Adipose tissue (tissue), 3 donors: ENCODE results near the gene ERC1. TPM values are rescaled to one million over a fixed set of nuclear protein-coding genes. Genes with fewer than 3 reads are reported as not detected.
"Not testable (repeated sequence)": the region's sequence is repeated elsewhere in the genome, so short reads cannot be mapped to it uniquely, and the experiment has no call there.

Experiments
- H3K27ac ChIP-seq: one replicate; pipeline ENCODE4 v1.5.1; 2013; ENCODE audit warnings: low read depth, low read length
- WGBS, 3 donors: extraction: QIAGEN DNeasy Blood & Tissue Kit; methylation state at CpG; one replicate each; pipeline ENCODE4 v1.1.7; 2013; 5-methylcytosine and 5-hydroxymethylcytosine counted together
- polyA plus RNA-seq, 3 donors: library from polyadenylated mRNA; stranded (reverse); fragments of 200-250 nt; gene quantifications; one replicate each; pipeline ENCODE4 v1.2.3, GENCODE V29; 2013
- donor health status: healthy with polysubstance abuse.
- donor health status: Bipolar disorder and iron deficiency.
- donor health status: healthy.

Gene ERC1
- polyA plus RNA-seq, 3 donors: 4.0 to 16.4 (median 12.8) TPM

- WGBS, 3 donors: 89 to 100% (median 95%) methylated on average over 2 to 3 of the region's 4 CpGs
- H3K27ac ChIP-seq: not testable (repeated sequence)
These were observed 155.7 kb downstream of the ERC1 start for GRCh38 chr12:1146758-1147157.

DNA sequence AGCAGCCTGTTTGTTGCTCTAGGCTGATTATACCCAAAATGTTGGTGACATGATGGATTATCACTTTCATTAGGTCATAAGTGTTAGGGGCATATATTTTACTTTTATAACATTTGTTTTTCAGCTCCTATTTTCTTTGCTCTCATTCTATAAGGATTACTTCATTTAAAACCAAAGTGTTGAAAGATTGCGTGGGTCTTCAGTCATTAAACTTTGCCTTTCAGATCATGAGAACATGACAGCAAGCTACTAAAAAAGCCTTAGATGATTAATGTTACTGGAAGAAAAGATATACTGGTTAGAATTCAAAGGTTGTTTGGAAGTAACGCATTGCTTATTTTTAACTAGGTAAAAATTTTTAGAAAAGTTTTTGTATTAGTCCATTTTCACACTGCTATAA, 156.8 kb downstream of the ERC1 start:
- no peak overlapping the region for H3K27ac ChIP-seq
- 92 to 95% (median 93%) methylated on average over 2 of the region's 2 CpGs for WGBS, 3 donors

GRCh38 chr12:1157046-1157445, 166.0 kb downstream of the ERC1 start:
- H3K27ac ChIP-seq: no peak overlapping the region
- 43 to 93% (median 90%) methylated on average over 3 of the region's 3 CpGs for WGBS, 3 donors

GRCh38 chr12:1161197-1161596, 170.2 kb downstream of the ERC1 start:
- H3K27ac ChIP-seq: no peak overlapping the region
- 73 to 95% (median 77%) methylated on average over 9 of the region's 9 CpGs for WGBS, 3 donors

DNA sequence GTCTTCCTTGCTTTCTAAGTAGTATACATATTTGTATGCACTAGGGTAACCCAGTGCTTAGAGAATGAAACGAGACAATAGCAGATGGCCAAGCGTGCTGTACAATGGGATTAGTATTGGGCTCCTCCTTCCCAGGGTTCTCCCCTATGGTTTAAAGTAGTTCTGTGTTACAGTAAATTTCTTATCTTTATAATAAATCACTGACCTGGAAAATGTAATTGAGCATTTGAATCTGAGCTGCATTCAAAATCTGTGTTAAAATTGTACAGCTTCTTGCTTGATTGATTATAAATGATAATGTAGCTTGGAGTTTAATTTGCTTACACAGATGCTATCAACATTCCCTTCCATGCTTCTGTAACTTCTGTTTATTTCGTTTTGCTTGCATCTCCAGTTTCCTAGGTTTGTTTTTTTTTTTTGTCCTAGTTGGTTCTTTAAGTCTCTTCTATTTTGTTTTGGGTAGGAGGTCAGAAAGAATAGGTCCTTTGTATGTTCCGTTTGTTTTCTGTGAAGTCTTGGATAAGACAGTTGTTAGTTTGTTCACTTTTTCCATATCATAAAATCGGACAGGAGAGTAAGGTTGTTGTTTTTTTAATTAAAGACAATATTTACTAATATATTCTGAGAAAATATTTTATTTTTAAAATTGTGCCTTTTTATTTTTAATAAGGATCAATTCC, 171.2 kb downstream of the ERC1 start:
- H3K27ac ChIP-seq: no peak overlapping the region

GRCh38 chr12:1167784-1168183, 176.8 kb downstream of the ERC1 start:
- 92 to 93% (median 93%) methylated on average over 12 of the region's 12 CpGs for WGBS, 3 donors
- H3K27ac ChIP-seq: no peak overlapping the region

More for the DNA sequence above, 171.2 kb downstream of the ERC1 start:
- 51 to 82% (median 75%) methylated on average over 5 of the region's 5 CpGs for WGBS, 3 donors

- no peak overlapping the region for H3K27ac ChIP-seq
- 92 to 97% (median 97%) methylated on average over 3 of the region's 3 CpGs for WGBS, 3 donors
These were observed 179.4 kb downstream of the ERC1 start for GRCh38 chr12:1170411-1170810.

DNA sequence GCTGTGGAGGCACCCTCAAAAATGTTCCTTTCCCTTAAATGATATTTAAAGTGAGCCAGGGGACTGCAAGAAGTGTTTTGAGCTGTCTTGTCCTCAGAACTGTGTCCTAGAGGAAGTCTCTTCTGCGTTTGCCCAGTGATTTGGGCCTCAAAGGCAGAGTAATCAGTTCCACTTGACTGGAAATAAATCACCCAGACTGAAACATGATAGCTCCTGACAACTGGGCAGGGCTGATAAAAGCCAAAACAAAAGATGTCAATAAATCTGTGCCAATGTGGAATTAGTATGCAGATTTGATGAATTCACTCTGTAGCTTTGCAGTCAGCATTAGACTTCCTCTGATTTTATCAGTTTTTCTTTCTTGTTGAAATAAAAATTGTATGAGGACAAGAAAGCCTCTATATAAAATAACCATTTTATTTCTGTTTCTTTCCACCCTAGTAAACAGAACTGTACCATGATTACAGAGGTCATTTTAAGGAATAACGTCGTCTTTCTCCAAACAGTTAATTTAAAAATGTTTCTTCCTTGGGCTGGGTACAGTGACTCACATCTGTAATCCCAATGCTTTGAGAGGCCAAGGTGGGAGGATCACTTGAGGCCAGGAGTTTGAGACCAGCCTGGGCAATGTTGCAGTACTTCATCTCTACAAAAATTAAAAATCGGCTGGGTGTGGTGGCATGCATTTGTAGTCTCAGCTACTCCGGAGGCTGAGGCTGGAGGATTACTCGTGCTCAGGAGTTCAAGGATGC, 180.8 kb downstream of the ERC1 start:
- no peak overlapping the region for H3K27ac ChIP-seq
- 80 to 85% (median 84%) methylated on average over 6 of the region's 6 CpGs for WGBS, 3 donors

DNA sequence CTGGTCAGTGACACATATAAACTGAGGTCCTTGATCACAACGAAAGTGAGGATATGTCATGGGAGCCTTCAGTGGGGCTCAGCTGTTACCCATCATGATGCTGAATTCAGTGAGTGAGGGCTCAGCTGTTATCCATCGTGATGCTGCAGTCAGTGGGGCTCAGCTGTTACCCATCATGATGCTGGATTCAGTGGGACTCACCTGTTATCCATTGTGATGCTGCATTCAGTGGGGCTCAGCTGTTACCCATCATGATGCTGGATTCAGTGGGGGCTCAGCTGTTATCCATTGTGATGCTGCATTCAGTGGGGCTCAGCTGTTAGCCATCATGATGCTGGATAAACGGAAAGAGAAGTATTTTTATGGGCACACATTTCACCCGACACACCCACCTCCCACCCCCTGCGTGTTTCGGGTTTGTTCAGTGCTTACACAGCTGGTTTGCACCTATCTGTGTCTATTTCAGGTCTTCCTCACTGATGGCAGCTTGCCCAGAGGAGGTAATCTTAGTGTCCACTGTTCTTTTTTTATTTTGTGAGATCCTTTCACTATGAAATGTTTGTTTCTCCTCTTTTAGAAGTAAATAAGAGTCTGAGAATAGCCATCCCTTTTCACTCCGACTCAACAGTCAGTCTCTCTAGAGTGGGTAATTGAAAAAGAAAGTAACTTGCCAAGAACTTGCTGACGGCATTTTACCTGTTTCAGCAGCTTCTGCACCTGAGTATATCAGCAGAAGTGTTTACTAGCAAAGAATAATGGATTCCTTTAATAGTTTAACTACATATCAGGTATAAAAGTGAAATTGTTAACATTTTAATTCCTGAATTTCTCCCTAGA, 183.0 kb downstream of the ERC1 start:
- 72 to 87% (median 86%) methylated on average over 8 of the region's 8 CpGs for WGBS, 3 donors
- H3K27ac ChIP-seq: no peak overlapping the region

- WGBS, 3 donors: 61 to 90% (median 76%) methylated on average over 2 of the region's 2 CpGs
- no peak overlapping the region for H3K27ac ChIP-seq
These were observed 183.6 kb downstream of the ERC1 start for GRCh38 chr12:1174659-1175058.

DNA sequence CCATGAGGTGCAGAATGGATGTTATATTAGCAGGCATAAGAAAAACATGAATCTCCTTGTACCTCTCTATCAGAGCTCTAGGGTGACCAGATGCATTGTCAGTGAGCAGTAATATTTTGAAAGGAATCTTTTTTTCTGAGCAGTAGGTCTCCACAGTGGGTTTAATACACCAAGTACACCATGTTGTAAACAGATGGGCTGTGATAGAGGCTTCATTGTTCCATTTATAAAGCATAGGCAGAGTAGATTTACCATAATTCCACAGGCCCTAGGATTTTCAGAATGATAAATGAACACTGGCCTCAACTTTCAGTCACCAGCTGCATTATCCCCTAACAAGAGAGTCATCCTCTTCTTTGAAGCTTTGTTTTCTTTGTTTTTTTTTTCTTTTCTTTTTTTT, 185.2 kb downstream of the ERC1 start:
- no peak overlapping the region for H3K27ac ChIP-seq

- 97 to 98% (median 97%) methylated on average over 1 of the region's 1 CpG for WGBS, 3 donors
- no peak overlapping the region for H3K27ac ChIP-seq
These were observed 188.1 kb downstream of the ERC1 start for GRCh38 chr12:1179128-1179527.

- no peak overlapping the region for H3K27ac ChIP-seq
- WGBS, 3 donors: 94 to 99% (median 97%) methylated on average over 2 of the region's 2 CpGs
These were observed 191.0 kb downstream of the ERC1 start for GRCh38 chr12:1182069-1182468.

DNA sequence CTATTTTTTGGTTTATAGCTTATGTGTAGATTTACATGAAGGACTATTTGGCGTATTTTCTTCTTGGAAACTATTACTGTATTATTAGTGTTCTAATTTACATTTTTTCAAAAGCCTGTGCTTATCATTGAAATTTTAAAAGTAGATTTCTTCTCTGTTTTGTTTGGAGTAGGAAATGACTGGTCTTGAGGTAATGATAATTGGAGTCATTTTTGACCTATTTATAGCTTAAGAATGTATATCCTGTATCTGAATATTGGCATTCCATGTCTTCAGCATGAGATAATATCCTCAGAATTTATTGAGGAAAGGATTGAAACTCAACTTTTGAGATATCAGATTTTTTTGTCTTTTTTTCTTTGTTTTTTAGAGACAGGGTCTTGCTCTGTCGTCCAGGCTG, 193.4 kb downstream of the ERC1 start:
- no peak overlapping the region for H3K27ac ChIP-seq
- 89 to 91% (median 89%) methylated on average over 2 of the region's 2 CpGs for WGBS, 3 donors

DNA sequence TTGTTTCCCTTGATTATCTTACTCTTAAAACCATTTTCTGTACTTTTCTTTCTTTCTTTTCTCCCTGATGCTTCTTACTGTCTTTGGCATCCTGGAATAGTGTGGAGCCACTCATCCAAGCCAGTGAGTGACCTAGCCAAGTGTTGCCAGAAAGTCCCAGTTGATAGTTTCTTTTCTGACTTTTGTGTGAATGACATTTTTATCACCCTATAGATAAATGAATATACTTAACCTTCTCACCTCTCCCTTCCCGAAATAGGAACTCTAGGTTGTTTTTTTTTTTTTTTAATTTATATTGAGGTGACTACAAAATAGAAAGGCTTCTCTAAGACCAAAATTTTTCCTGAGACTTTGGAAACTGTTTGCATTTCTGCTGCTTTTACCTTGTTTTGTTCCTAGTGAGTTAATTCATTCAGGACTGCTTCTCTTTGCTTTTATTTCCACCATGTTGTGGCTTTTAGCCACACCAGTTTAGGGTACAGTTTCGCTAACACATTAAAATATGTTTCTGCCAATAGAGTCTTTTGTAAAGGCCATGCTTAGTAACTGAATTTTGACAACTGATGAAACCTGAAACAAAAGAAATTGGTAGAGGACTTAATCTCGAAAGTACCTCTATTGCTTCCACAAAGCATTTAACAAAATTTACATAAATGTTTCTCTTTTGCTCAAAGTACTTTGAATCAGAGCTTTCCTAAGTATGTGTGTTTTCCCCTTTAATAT, 194.6 kb downstream of the ERC1 start:
- WGBS, 3 donors: 78 to 94% (median 93%) methylated on average over 3 of the region's 3 CpGs

GRCh38 chr12:1186298-1186697, 195.3 kb downstream of the ERC1 start:
- H3K27ac ChIP-seq: no peak overlapping the region
- 91 to 98% (median 95%) methylated on average over 3 of the region's 3 CpGs for WGBS, 3 donors

More for the DNA sequence above, 194.6 kb downstream of the ERC1 start:
- H3K27ac ChIP-seq: no peak overlapping the region

DNA sequence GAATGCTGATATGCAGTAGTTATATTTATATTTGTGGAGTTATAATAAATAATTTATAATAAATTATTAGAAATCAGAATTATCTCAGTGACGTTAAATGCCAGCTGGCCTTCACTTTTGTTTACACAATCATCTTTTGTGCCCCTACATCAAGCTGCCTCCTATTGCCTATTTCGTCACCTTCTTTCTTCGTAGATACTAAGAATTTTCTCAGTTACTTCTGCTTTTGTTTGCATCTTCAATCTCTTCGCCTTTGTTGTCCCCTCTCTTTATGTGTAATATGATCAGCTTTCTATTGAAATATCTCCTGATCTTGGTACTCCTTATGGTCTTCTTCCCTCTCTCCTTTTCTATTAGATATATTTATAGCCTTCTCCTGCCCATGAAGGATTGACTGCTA, 197.0 kb downstream of the ERC1 start:
- WGBS, 3 donors: 75 to 88% (median 82%) methylated on average over 4 of the region's 4 CpGs
- H3K27ac ChIP-seq: no peak overlapping the region

DNA sequence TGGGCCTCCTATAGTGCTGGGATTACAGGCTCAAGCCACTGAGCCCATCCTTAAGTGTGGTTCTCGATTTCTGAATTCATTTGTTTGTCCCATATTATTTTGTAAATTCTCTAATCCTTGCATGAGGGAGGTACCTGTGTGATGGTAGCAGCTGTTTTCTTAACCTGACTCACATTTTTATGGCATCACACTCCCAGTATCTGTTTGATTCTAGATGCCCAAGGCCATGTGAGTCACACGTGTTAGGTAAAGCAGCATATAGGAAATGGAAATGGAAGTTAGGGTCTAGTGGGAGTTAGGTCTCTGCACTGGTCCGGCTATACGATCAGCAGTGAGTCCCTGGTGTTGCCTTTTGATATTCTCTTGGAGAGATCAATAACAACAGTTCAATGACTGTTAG, 198.1 kb downstream of the ERC1 start:
- 89 to 97% (median 97%) methylated on average over 4 of the region's 4 CpGs for WGBS, 3 donors
- H3K27ac ChIP-seq: no peak overlapping the region

DNA sequence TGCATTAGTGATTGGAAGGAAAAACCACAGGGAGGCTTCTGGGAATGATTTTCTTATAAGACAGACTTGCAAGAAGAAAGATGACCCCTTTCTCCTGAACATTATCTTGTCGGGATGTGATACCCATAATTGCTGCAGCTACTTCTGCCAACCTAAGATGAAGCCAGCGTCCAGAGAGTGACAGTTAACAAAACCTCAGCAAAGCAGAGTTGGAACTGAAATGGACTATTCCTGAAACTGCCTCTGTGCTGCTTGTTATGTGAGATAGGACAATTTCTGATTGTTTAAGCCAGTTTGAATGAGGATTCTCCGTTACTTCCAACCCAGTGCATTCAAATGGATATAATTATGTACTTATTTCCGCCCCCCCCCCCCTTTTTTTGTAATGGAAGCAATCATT, 204.5 kb downstream of the ERC1 start:
- WGBS, 3 donors: 87 to 98% (median 92%) methylated on average over 4 of the region's 4 CpGs
- H3K27ac ChIP-seq: no peak overlapping the region
